SH-SY5Y (cell line): ENCODE data around the gene KRTCAP2.

Experiments used
- GATA2 ChIP-seq: IDR thresholded peaks from 2 replicates; pipeline ENCODE4 v1.6.1; 2011; ENCODE audit warnings: mild to moderate bottlenecking, low read depth, low read length
- GATA3 ChIP-seq: IDR thresholded peaks from 2 replicates; pipeline ENCODE4 v1.6.1; 2011; ENCODE audit warnings: low read depth, mild to moderate bottlenecking, low read length, moderate library complexity

GRCh38 chr1:155193275-155193990, 20.3 kb upstream of the KRTCAP2 start:
- TF ChIP-seq GATA2: no peak
- no peak for TF ChIP-seq GATA3
